C4-2B (cell line): ENCODE results near the gene NHP2.

Experiments
- CTCF ChIP-seq: fragments of 450-650 bp; conservative IDR thresholded peaks from 2 replicates; pipeline ENCODE4 v1.5.1; 2017; ENCODE audit warnings: mild to moderate bottlenecking
- ZFX ChIP-seq: fragments of 450-650 bp; IDR thresholded peaks from 2 replicates; pipeline ENCODE4 v1.6.1; 2017

DNA sequence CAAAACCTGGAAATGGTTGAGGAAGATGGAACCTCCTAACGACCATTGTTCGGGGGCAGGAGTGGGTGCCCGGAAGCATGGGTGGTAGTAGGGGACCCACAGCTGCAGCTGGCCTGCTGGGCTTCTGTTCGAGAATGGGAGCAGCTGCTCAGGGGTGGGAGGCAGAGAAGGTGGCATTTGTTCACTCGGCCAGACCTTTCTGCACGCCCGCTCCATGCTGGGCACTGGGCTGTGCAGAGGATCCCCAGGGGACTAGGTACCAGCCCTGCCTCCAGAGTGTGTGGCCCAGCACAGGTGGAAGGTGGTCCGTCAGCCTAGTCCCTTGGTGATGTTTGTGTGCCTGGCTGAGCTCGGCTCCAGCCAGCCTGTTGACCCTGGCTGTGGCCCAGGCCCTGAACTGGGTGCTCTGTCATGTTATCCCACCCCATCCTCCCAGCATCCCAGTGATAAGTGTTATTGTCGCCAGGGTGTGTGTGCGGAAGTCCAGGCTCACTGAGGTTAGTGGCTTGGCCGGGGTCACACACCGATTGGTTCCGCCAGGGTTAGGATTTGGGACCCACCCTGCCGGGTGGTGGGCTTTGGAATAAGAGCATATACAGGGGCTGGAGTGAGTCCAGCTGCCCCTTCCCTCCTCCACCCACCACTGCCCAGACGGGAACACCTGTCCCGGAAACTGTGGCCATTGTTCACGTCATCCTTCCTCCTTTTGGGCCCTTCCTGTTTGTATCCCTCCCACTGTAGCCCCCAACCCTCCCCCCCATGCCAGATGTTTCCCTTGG lies 35.6 kb downstream of the NHP2 start:
- TF ChIP-seq CTCF (no peak), ZFX (no peak)
